Measurements from ENCODE around the gene ZNF407.

Gene ZNF407

GRCh38 chr18:75048776-75049454, 451.2 kb downstream of the ZNF407 start:
- Histone ChIP-seq H3K4me3 (ENCODE audit: low read length) (no peak overlapping the region), H3K9ac (ENCODE audit: low read length) (no peak overlapping the region), H3K27ac (ENCODE audit: low read depth, low read length) (no peak overlapping the region), H3K4me1 (ENCODE audit: control insufficient read depth, insufficient read depth, low read length) (no peaks in the 10 kb centered on the region), H3K36me3 (ENCODE audit: control insufficient read depth, insufficient read depth, low read length) (no peaks in the 10 kb centered on the region), H3K27me3 (ENCODE audit: control insufficient read depth, insufficient read depth, low read length) (no peaks in the 10 kb centered on the region)

DNA sequence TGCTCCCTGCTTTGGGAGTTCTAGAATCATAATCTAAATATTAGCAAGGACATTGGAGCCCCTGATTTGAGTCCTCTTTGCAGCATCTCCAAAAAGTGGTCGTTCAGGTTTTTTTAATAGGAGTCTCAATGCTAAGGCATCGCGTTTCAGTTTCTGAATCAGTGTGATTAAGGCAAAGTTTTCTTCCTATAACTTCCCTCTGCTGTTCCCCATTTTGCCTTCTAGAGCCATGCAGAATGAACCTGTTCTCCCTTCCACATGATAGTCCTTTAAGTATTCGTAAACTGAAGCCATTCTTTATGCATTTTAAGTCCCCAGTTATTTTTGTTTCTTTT, 451.8 kb downstream of the ZNF407 start:
- Histone ChIP-seq H3K27me3 (ENCODE audit: control insufficient read depth, insufficient read depth, low read length) (no peaks in the 10 kb centered on the region), H3K9ac (ENCODE audit: low read length) (no peak overlapping the region), H3K4me1 (ENCODE audit: control insufficient read depth, insufficient read depth, low read length) (no peaks in the 10 kb centered on the region), H3K36me3 (ENCODE audit: control insufficient read depth, insufficient read depth, low read length) (no peaks in the 10 kb centered on the region), H3K27ac (ENCODE audit: low read depth, low read length) (no peak overlapping the region), H3K4me3 (ENCODE audit: low read length) (no peak overlapping the region)

DNA sequence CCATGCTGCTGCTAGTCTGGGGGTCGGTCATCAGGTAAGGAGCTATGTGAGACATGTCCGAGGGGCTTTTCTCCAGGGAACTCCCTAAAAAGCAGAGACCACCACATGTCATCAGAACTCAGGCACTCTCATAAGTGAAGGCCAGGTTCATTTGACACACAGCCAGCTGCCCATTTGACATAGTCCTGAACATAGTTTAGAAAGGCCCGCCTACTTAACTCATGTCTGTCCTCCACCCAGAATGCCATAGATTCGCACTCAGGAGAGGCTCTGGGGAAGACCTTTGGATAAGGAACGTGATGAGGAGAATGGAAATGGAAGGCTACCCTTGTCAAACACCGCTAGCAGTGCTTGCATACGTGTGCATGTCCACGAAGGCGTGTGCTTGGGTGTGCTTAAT, 454.1 kb downstream of the ZNF407 start:
- Histone ChIP-seq H3K27me3 (ENCODE audit: control insufficient read depth, insufficient read depth, low read length) (no peaks in the 10 kb centered on the region), H3K36me3 (ENCODE audit: control insufficient read depth, insufficient read depth, low read length) (no peaks in the 10 kb centered on the region), H3K4me1 (ENCODE audit: control insufficient read depth, insufficient read depth, low read length) (no peaks in the 10 kb centered on the region), H3K4me3 (ENCODE audit: low read length) (no peak overlapping the region), H3K9ac (ENCODE audit: low read length) (no peak overlapping the region), H3K27ac (ENCODE audit: low read depth, low read length) (no peak overlapping the region)

DNA sequence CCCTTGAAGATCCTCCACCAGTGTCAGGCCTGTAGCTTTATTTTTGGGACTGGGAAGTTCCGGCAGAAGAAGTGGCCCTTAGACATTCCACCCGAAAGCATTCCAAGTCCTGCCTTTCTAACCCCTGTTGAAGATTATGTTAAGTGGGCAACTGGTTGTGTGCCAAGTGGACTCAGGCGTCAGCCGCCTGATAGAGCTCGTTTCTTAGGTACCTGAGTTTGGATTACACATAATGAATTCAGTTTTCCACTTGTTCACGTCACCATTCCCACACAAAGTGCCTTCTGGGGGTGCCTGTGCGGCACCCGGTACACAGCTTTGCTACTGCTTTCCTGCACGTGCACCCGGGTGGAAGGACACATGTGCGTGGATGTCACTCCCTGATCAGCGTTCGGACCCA, 454.8 kb downstream of the ZNF407 start:
- no peak overlapping the region for H3K4me3 ChIP-seq (ENCODE audit: low read length)
- H3K27ac ChIP-seq (ENCODE audit: low read depth, low read length), result no peak overlapping the region
- H3K9ac ChIP-seq (ENCODE audit: low read length), result no peak overlapping the region
- H3K27me3 ChIP-seq (ENCODE audit: control insufficient read depth, insufficient read depth, low read length), result no peaks in the 10 kb centered on the region
- H3K36me3 ChIP-seq (ENCODE audit: control insufficient read depth, insufficient read depth, low read length), result no peaks in the 10 kb centered on the region
- H3K4me1 ChIP-seq (ENCODE audit: control insufficient read depth, insufficient read depth, low read length), result no peaks in the 10 kb centered on the region

- Histone ChIP-seq H3K27me3 (ENCODE audit: control insufficient read depth, insufficient read depth, low read length) (no peaks in the 10 kb centered on the region), H3K9ac (ENCODE audit: low read length) (no peak overlapping the region), H3K4me3 (ENCODE audit: low read length) (no peak overlapping the region), H3K27ac (ENCODE audit: low read depth, low read length) (no peak overlapping the region), H3K36me3 (ENCODE audit: control insufficient read depth, insufficient read depth, low read length) (no peaks in the 10 kb centered on the region), H3K4me1 (ENCODE audit: control insufficient read depth, insufficient read depth, low read length) (no peaks in the 10 kb centered on the region)
Measured at GRCh38 chr18:75053028-75053629, 455.5 kb downstream of the ZNF407 start.

DNA sequence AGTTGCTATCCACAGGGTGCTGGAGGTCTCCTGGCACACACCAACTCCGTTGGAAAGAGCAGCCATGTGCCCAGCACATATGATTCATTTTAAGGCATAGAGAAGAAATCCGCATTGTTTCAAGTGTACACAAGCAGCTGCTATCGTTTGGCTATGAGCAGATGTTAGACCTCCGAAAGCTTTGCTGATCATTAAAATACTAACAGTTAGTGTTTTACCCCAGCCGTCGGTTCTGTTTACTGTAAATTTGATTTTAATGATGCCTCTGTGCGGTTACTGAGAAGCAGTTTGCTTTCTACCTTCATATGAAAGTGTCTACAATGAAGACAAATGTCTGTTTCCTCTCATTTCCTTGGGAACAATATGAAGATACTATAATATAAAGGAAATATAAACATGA, 456.4 kb downstream of the ZNF407 start:
- no peaks in the 10 kb centered on the region for H3K36me3 ChIP-seq (ENCODE audit: control insufficient read depth, insufficient read depth, low read length)
- no peak overlapping the region for H3K9ac ChIP-seq (ENCODE audit: low read length)
- no peak overlapping the region for H3K4me3 ChIP-seq (ENCODE audit: low read length)
- no peaks in the 10 kb centered on the region for H3K27me3 ChIP-seq (ENCODE audit: control insufficient read depth, insufficient read depth, low read length)
- H3K4me1 ChIP-seq (ENCODE audit: control insufficient read depth, insufficient read depth, low read length), result no peaks in the 10 kb centered on the region
- no peak overlapping the region for H3K27ac ChIP-seq (ENCODE audit: low read depth, low read length)

DNA sequence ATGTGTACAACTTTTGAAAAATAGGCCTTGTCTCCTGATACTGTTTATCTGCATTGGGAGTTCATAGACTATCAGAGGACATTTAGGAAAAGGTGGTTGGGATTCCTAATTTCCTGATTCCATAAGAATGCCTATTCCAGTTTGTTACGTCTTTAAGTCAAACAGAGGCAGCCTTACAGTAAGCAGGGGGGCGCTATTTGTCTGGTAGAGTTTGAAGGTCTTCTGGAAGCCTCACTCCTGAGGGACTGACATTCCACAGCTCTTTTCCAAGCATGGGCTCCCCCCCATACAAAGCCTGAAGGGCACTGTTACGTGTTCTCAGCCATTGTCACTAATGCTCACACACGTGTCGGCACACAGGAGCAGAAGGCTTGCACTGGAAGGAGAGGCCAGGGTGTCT, 456.9 kb downstream of the ZNF407 start:
- Histone ChIP-seq H3K27ac (ENCODE audit: low read depth, low read length) (no peak overlapping the region), H3K4me3 (ENCODE audit: low read length) (no peak overlapping the region)

GRCh38 chr18:75057169-75057960, 459.7 kb downstream of the ZNF407 start:
- Histone ChIP-seq H3K4me3 (ENCODE audit: low read length) (no peak overlapping the region), H3K27me3 (ENCODE audit: control insufficient read depth, insufficient read depth, low read length) (no peaks in the 10 kb centered on the region), H3K4me1 (ENCODE audit: control insufficient read depth, insufficient read depth, low read length) (no peaks in the 10 kb centered on the region), H3K36me3 (ENCODE audit: control insufficient read depth, insufficient read depth, low read length) (no peaks in the 10 kb centered on the region), H3K9ac (ENCODE audit: low read length) (no peak overlapping the region), H3K27ac (ENCODE audit: low read depth, low read length) (no peak overlapping the region)

More for the DNA sequence above, 456.9 kb downstream of the ZNF407 start:
- no peaks in the 10 kb centered on the region for H3K27me3 ChIP-seq (ENCODE audit: control insufficient read depth, insufficient read depth, low read length)
- H3K36me3 ChIP-seq (ENCODE audit: control insufficient read depth, insufficient read depth, low read length), result no peaks in the 10 kb centered on the region
- H3K4me1 ChIP-seq (ENCODE audit: control insufficient read depth, insufficient read depth, low read length), result no peaks in the 10 kb centered on the region
- H3K9ac ChIP-seq (ENCODE audit: low read length), result no peak overlapping the region

DNA sequence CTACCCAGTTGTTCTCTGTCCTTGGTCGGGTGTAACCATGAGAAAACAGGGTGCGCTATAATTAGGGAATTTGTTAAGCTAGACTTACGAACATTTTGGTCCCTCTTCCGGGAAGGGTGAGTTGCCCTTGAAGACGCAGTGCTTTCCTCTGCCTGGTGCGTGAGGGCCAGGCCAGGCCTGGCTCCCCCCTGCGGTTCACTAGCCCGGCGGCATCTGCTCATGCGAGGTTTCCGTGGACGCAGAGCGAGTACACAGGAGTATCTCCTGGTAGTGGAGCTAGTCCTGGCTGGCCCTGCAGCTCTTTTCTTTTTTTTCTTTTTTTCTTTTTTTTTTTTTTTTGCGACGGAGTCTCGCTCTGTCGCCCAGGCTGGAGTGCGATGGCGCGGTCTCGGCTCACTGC, 462.5 kb downstream of the ZNF407 start:
- no peak overlapping the region for H3K27ac ChIP-seq (ENCODE audit: low read depth, low read length)
- H3K27me3 ChIP-seq (ENCODE audit: control insufficient read depth, insufficient read depth, low read length), result no peaks in the 10 kb centered on the region
- no peak overlapping the region for H3K9ac ChIP-seq (ENCODE audit: low read length)
- H3K36me3 ChIP-seq (ENCODE audit: control insufficient read depth, insufficient read depth, low read length), result peaks cover 8% of the 10 kb centered on the region
- no peaks in the 10 kb centered on the region for H3K4me1 ChIP-seq (ENCODE audit: control insufficient read depth, insufficient read depth, low read length)
- no peak overlapping the region for H3K4me3 ChIP-seq (ENCODE audit: low read length)

DNA sequence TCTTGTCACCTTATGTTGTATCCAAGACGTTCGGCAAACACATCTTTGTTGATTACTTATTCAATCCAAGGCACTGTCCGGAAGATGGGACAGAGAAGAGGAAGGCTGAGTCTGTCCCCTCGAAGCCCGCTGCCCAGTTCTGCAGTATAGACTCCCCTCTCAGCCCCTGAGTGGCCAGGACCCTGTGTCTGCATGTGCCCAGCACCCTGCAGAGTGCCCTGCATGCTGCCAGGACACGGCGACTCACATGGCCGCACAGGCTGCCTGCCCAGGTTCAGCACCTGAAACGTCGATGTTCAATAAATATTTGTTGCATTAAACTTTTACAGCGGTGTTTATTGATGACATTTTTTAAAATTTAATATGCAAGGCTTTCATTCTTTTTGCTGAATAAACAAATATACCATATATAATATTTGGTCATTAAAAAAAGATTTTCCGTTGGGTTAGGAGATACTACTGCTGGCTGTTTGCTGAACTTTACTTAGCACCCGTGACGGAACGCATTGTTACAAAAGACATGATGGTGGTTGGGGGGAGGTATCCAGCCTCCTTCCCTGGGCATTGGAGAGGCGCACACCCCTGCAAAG, 464.7 kb downstream of the ZNF407 start:
- Histone ChIP-seq H3K4me3 (ENCODE audit: low read length) (no peak overlapping the region), H3K4me1 (ENCODE audit: control insufficient read depth, insufficient read depth, low read length) (no peaks in the 10 kb centered on the region), H3K27ac (ENCODE audit: low read depth, low read length) (no peak overlapping the region), H3K36me3 (ENCODE audit: control insufficient read depth, insufficient read depth, low read length) (peaks cover 8% of the 10 kb centered on the region), H3K27me3 (ENCODE audit: control insufficient read depth, insufficient read depth, low read length) (no peaks in the 10 kb centered on the region), H3K9ac (ENCODE audit: low read length) (no peak overlapping the region)

GRCh38 chr18:75063196-75063595, 465.5 kb downstream of the ZNF407 start:
- H3K4me1 ChIP-seq (ENCODE audit: control insufficient read depth, insufficient read depth, low read length), result no peaks in the 10 kb centered on the region
- no peaks in the 10 kb centered on the region for H3K27me3 ChIP-seq (ENCODE audit: control insufficient read depth, insufficient read depth, low read length)
- H3K27ac ChIP-seq (ENCODE audit: low read depth, low read length), result no peak overlapping the region
- H3K36me3 ChIP-seq (ENCODE audit: control insufficient read depth, insufficient read depth, low read length), result peaks cover 8% of the 10 kb centered on the region
- no peak overlapping the region for H3K9ac ChIP-seq (ENCODE audit: low read length)
- no peak overlapping the region for H3K4me3 ChIP-seq (ENCODE audit: low read length)

GRCh38 chr18:75063615-75064512, 466.2 kb downstream of the ZNF407 start:
- no peaks in the 10 kb centered on the region for H3K4me1 ChIP-seq (ENCODE audit: control insufficient read depth, insufficient read depth, low read length)
- H3K4me3 ChIP-seq (ENCODE audit: low read length), result no peak overlapping the region
- no peak overlapping the region for H3K9ac ChIP-seq (ENCODE audit: low read length)
- peaks cover 8% of the 10 kb centered on the region for H3K36me3 ChIP-seq (ENCODE audit: control insufficient read depth, insufficient read depth, low read length)
- H3K27ac ChIP-seq (ENCODE audit: low read depth, low read length), result no peak overlapping the region
- H3K27me3 ChIP-seq (ENCODE audit: control insufficient read depth, insufficient read depth, low read length), result no peaks in the 10 kb centered on the region
